ENCODE measurements around the gene MAL. TPM values are rescaled to one million over a fixed set of nuclear protein-coding genes. Genes with fewer than 3 reads are reported as not detected.

MAL gene
- polyA plus RNA-seq, 1 of the 3 experiments (the other 2 are of a cell fraction): not detected

GRCh38 chr2:95051626-95052025, 26.1 kb downstream of the MAL start:
- ChIA-PET POLR2A (no interaction called here), CTCF (interaction anchor here (0.8 to 1.8 kb wide), 2 partner anchors 64 to 65 kb away, joined by 3 to 6 read pairs; no protein-coding TSS in a partner anchor)
- H3K9ac ChIP-seq: no peak overlapping the region

More at GRCh38 chr2:95051626-95052025, 26.1 kb downstream of the MAL start:
- H3K79me2 ChIP-seq (ENCODE audit: insufficient read depth): no peaks in the 10 kb centered on the region
- no peak overlapping the region for H3K4me2 ChIP-seq
- H3K9me3 ChIP-seq: no peaks in the 10 kb centered on the region
- H3K9me2 ChIP-seq: no peaks in the 10 kb centered on the region
- H3K27ac ChIP-seq (ENCODE audit: low read depth in 2 of 2, low read length in 1 of 2): no peak overlapping the region
- DNase-seq: no peak
- no peaks in the 10 kb centered on the region for H3K4me1 ChIP-seq (ENCODE audit: control insufficient read depth in 1 of 2, insufficient read depth in 2 of 2, low read depth in 1 of 2, low read length in 1 of 2)
- TF ChIP-seq IRF3 (IDR thresholded peaks at IDR 0.05; ENCODE audit: low read depth, low read length) (no peak), TEAD4 (IDR thresholded peaks at IDR 0.05; ENCODE audit: borderline replicate concordance, insufficient read depth) (no peak), USF2 (IDR thresholded peaks at IDR 0.05; ENCODE audit: borderline replicate concordance, low read depth, low read length) (no peak), FOXM1 (IDR thresholded peaks at IDR 0.05; ENCODE audit: low read depth) (no peak), MAX (IDR thresholded peaks at IDR 0.05; ENCODE audit: low read depth) (no peak), ELF1 (IDR thresholded peaks at IDR 0.05) (no peak), YY1 (IDR thresholded peaks at IDR 0.05; ENCODE audit: low read depth) (no peak), SMC3 (IDR thresholded peaks at IDR 0.05; ENCODE audit: low read depth, low read length) (no peak), POLR2AphosphoS5 (IDR thresholded peaks at IDR 0.05; ENCODE audit: low read depth, low read length) (no peak), ZBTB33 (IDR thresholded peaks at IDR 0.05; ENCODE audit: borderline replicate concordance, low read depth) (no peak), GABPA (IDR thresholded peaks at IDR 0.05; ENCODE audit: low read depth) (no peak), NFIC (IDR thresholded peaks at IDR 0.05; ENCODE audit: borderline replicate concordance) (no peak), NRF1 (IDR thresholded peaks at IDR 0.05; ENCODE audit: low read depth, low read length) (no peak), RCOR1 (IDR thresholded peaks at IDR 0.05; ENCODE audit: low read length) (no peak), MEF2A (IDR thresholded peaks at IDR 0.05; ENCODE audit: borderline replicate concordance, low read depth) (no peak), RXRA (IDR thresholded peaks at IDR 0.05; ENCODE audit: borderline replicate concordance, low read depth) (no peak)
- no peak overlapping the region for H3K4me3 ChIP-seq (ENCODE audit: low read depth in 2 of 2, low read length in 1 of 2)
- no peaks in the 10 kb centered on the region for H3K36me3 ChIP-seq (replicated peaks in 1 of 2; ENCODE audit: control insufficient read depth in 1 of 2, insufficient read depth in 2 of 2, low read length in 1 of 2)
- no peaks in the 10 kb centered on the region for H4K20me1 ChIP-seq (ENCODE audit: insufficient read depth)
- peaks cover 65% of the 10 kb centered on the region for H3K27me3 ChIP-seq (ENCODE audit: insufficient read depth)
- WGBS (ENCODE audit: low lambda C conversion rate): 15% methylated on average over 10 of the region's 10 CpGs
- no peaks in the 10 kb centered on the region for H3F3A ChIP-seq (replicated peaks; ENCODE audit: insufficient read depth)
- no peak overlapping the region for H2AFZ ChIP-seq (ENCODE audit: low read depth)

Measured in SK-N-SH (cell line).